A549 (cell line): ENCODE results near the gene GJA10. TPM values are rescaled to one million over a fixed set of nuclear protein-coding genes. Genes with fewer than 3 reads are reported as not detected.

Source experiments
- ATAC-seq, 2 experiments: fragments of 200-7000 bp in 1 of 2; fragments of >200 bp in 1 of 2; cut with Nextera tagmentation in 1 of 2; cut with Tn5 transposase in 1 of 2; 3 replicates each; pipeline versions ENCODE4 v1.8.0 to v1.9.1; 2018 to 2020; ENCODE audit warnings: mild to moderate bottlenecking in 1 of 2, moderate library complexity in 1 of 2
- CTCF ChIA-PET: fragments of 300-600 bp; sonication (Branson Sonifier 250); formaldehyde crosslinking; extraction: SDS; loops from one replicate; lab custom pipeline; 2021; ENCODE audit warnings: antibody characterized with exemption, inconsistent platforms; lab: Yijun Ruan, JAX
- POLR2A ChIA-PET: fragments of 350-600 bp; formaldehyde crosslinking; extraction: SDS; loops from one replicate; lab custom pipeline; 2021; ENCODE audit warnings: antibody characterized with exemption, inconsistent platforms; lab: Yijun Ruan, JAX
- DNase-seq, 2 experiments: peaks; one replicate each; pipeline versions ENCODE4 v3.0.0 to v3.0.0-alpha.2; 2011 to 2016; ENCODE audit warnings: low read depth in 1 of 2, low spot score in 1 of 2
- FAIRE-seq: peaks from 2 replicates; lab custom pipeline; 2011; peaks lifted over from hg19 to GRCh38; lab: Jason Lieb, UNC
- H3K27ac ChIP-seq, 2 experiments: fragments of >200 bp; sonication (Bioruptor Twin); formaldehyde crosslinking; 3 replicates each; pipeline ENCODE4 v1.5.1; 2016 to 2017
- H3K4me1 ChIP-seq: fragments of >200 bp; sonication (Bioruptor Twin); formaldehyde crosslinking; 3 replicates; pipeline ENCODE4 v1.6.1; 2016
- H3K4me2 ChIP-seq: fragments of >200 bp; sonication (Bioruptor Twin); formaldehyde crosslinking; 3 replicates; pipeline ENCODE4 v1.6.1; 2016
- H3K4me3 ChIP-seq: fragments of >200 bp; sonication (Bioruptor Twin); formaldehyde crosslinking; 3 replicates; pipeline ENCODE4 v1.5.1; 2016
- H3K9me3 ChIP-seq: fragments of >200 bp; sonication (Bioruptor Twin); formaldehyde crosslinking; 3 replicates; pipeline ENCODE4 v1.6.1; 2016
- BHLHE40 ChIP-seq: IDR thresholded peaks from 2 replicates; pipeline ENCODE4 v1.6.1; 2012; ENCODE audit warnings: low read depth, low read length, inconsistent platforms
- CBX2 ChIP-seq: fragments of 200-600 bp; sonication (generic); IDR thresholded peaks from 2 replicates; pipeline ENCODE4 v1.6.1; 2016; ENCODE audit warnings: low read depth, mild to moderate bottlenecking, borderline replicate concordance
- CBX8 ChIP-seq: fragments of 200-600 bp; sonication (generic); IDR thresholded peaks from 2 replicates; pipeline ENCODE4 v1.6.1; 2016
- EHF ChIP-seq: fragments of 250-450 bp; sonication (Bioruptor Pico); IDR thresholded peaks from 2 replicates; pipeline ENCODE4 v1.5.0; 2020; ENCODE audit warnings: mild to moderate bottlenecking
- ESRRA ChIP-seq: fragments of 150-350 bp; IDR thresholded peaks from 2 replicates; pipeline ENCODE4 v1.6.1; 2014; ENCODE audit warnings: mild to moderate bottlenecking, low read length, borderline replicate concordance
- FOXS1 ChIP-seq: fragments of 250-450 bp; sonication (Bioruptor Pico); IDR thresholded peaks from 2 replicates; pipeline ENCODE4 v1.5.0; 2020; ENCODE audit warnings: mild to moderate bottlenecking, moderate library complexity
- JUNB ChIP-seq: fragments of >200 bp; sonication (Bioruptor Twin); formaldehyde crosslinking; IDR thresholded peaks from 2 replicates; pipeline ENCODE4 v1.6.1; 2016
- KDM5A ChIP-seq: fragments of 200-600 bp; sonication (generic); IDR thresholded peaks from 2 replicates; pipeline ENCODE4 v1.6.1; 2016; ENCODE audit warnings: antibody characterized with exemption, mild to moderate bottlenecking
- NPAS2 ChIP-seq: fragments of 250-450 bp; sonication (Bioruptor Pico); IDR thresholded peaks from 2 replicates; pipeline ENCODE4 v1.8.0; 2022; ENCODE audit warnings: mild to moderate bottlenecking, moderate library complexity, borderline replicate concordance
- POLR2A ChIP-seq: IDR thresholded peaks from 2 replicates; pipeline ENCODE4 v1.6.1; 2012; ENCODE audit warnings: mild to moderate bottlenecking, low read length
- RAD21 ChIP-seq, 2 experiments: fragments of >200 bp in 1 of 2; sonication (Bioruptor Twin) in 1 of 2; formaldehyde crosslinking in 1 of 2; IDR thresholded peaks in 1 of 2; conservative IDR thresholded peaks in 1 of 2; 2 replicates in 1 of 2; 3 replicates in 1 of 2; pipeline ENCODE4 v1.6.1; 2012 to 2018; ENCODE audit warnings: inconsistent platforms in 1 of 2
- RARB ChIP-seq: fragments of 250-450 bp; sonication (Bioruptor Pico); IDR thresholded peaks from 2 replicates; pipeline ENCODE4 v1.8.0; 2021; ENCODE audit warnings: mild to moderate bottlenecking, moderate library complexity
- RFX5 ChIP-seq: fragments of 450-650 bp; IDR thresholded peaks from 2 replicates; pipeline ENCODE4 v1.7.1; 2014; ENCODE audit warnings: antibody characterized with exemption, mild to moderate bottlenecking, moderate library complexity
- SMC3 ChIP-seq: fragments of >200 bp; sonication (Bioruptor Twin); formaldehyde crosslinking; IDR thresholded peaks from 3 replicates; pipeline ENCODE4 v1.6.1; 2018; ENCODE audit warnings: inconsistent platforms
- SREBF2 ChIP-seq: fragments of 450-650 bp; IDR thresholded peaks from 2 replicates; pipeline ENCODE4 v1.6.1; 2014; ENCODE audit warnings: mild to moderate bottlenecking, moderate library complexity
- TP53 ChIP-seq: fragments of 250-450 bp; sonication (Bioruptor Pico); IDR thresholded peaks from 2 replicates; pipeline ENCODE4 v1.5.0; 2021; ENCODE audit warnings: mild to moderate bottlenecking, moderate library complexity
- ZC3H11A ChIP-seq: fragments of 450-650 bp; IDR thresholded peaks from 2 replicates; pipeline ENCODE4 v1.6.1; 2014; ENCODE audit warnings: antibody characterized with exemption, mild to moderate bottlenecking
- ZFP36 ChIP-seq: fragments of 450-650 bp; IDR thresholded peaks from 2 replicates; pipeline ENCODE4 v1.6.1; 2014; ENCODE audit warnings: borderline replicate concordance; ENCODE audit not compliant: partially characterized antibody
- WGBS: methylation state at CpG from one replicate; pipeline ENCODE4 v1.1.6; 2017; ENCODE audit errors: missing lambda C conversion rate; 5-methylcytosine and 5-hydroxymethylcytosine counted together
- polyA plus RNA-seq, 4 experiments: library from polyadenylated mRNA; depleted of rRNA in 3 of 4; stranded (reverse); fragments of >200 nt; fragmentation: RNase III in 1 of 4; extraction: RNeasy Plus Mini Kit Qiagen cat#74134 plus additional on column Dnase treatment in 1 of 4; gene quantifications; 2 replicates in 3 of 4; 3 replicates in 1 of 4; pipeline ENCODE4 v1.2.3, GENCODE V29; 2011 to 2017
- TF ChIP-seq, protein P1 (sequence below): IDR thresholded peaks from 2 replicates; pipeline ENCODE4 v1.6.1; 2012; ENCODE audit warnings: low read depth, borderline replicate concordance
- TF ChIP-seq, protein P2 (sequence below): fragments of 150-350 bp; IDR thresholded peaks from 2 replicates; pipeline ENCODE4 v1.6.1; 2014; ENCODE audit warnings: low read depth, mild to moderate bottlenecking, low read length
- TF ChIP-seq, protein P3 (sequence below): fragments of 250-450 bp; sonication (Bioruptor Pico); IDR thresholded peaks from 2 replicates; pipeline ENCODE4 v1.5.0; 2020; ENCODE audit warnings: low read depth, mild to moderate bottlenecking, moderate library complexity
- TF ChIP-seq, protein P4 (sequence below): fragments of >200 bp; sonication (Bioruptor Twin); formaldehyde crosslinking; IDR thresholded peaks from 3 replicates; pipeline ENCODE4 v1.5.1; 2016
- TF ChIP-seq, protein P5 (sequence below): IDR thresholded peaks from 2 replicates; pipeline ENCODE4 v1.6.1; 2012

Gene GJA10
- polyA plus RNA-seq, 2 of the 4 experiments (the other 2 are of a cell fraction): not detected

DNA sequence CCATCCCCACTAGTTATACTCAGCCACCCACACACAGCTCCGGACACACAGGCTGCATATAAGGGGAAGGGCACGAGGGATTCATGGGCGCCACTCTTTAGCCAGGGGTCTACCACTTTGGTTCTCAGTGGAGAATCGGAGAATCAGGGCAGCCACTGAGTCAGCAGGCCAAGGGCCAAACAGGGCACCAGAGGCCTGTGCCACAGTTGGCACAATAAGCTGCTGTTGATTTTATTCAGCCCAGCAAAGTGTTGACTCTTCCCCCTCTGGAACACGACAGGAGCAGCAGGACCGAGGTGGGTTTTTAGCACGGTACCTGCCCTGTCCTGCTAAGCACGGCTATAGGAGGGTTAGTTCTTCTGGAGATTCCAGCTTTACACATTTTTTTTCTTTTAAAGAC, 48.3 kb downstream of the GJA10 start (continued):
- TF ChIP-seq SMC3 (no peak), EHF (CRISPR knock-in tag) (no peak), BHLHE40 (no peak)
- TF ChIP-seq, protein P1, sequence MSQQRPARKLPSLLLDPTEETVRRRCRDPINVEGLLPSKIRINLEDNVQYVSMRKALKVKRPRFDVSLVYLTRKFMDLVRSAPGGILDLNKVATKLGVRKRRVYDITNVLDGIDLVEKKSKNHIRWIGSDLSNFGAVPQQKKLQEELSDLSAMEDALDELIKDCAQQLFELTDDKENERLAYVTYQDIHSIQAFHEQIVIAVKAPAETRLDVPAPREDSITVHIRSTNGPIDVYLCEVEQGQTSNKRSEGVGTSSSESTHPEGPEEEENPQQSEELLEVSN: no peak
- TF ChIP-seq, protein P2, sequence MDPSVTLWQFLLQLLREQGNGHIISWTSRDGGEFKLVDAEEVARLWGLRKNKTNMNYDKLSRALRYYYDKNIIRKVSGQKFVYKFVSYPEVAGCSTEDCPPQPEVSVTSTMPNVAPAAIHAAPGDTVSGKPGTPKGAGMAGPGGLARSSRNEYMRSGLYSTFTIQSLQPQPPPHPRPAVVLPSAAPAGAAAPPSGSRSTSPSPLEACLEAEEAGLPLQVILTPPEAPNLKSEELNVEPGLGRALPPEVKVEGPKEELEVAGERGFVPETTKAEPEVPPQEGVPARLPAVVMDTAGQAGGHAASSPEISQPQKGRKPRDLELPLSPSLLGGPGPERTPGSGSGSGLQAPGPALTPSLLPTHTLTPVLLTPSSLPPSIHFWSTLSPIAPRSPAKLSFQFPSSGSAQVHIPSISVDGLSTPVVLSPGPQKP: no peak

DNA sequence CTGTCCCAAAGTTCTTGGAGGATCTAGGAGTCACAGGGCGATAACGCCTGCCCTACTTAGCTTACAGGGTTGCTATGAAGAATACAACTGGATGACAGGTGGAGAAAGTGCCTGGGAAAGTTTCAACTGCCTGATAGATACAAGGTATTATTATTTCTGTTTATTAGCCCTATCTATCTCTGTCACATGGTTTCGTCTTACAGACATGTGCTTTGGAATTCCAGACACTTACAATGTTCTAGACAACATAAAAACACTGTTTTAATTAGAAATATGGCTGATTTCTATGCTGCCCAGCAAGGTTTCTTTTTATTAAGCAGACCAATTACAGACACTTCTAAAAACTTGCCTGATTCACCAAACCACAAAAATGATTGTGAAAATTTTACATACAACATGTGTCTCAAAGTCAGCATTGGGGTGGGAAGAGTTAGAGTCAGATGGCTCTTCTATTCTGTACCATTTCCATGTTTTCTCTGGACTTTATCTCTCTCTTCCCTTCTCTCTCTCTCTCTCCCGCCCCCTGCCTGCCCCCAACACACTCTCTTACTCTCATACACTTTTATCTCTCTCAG, 50.0 kb downstream of the GJA10 start:
- TF ChIP-seq TP53 (CRISPR knock-in tag) (no peak), JUNB (no peak), RARB (no peak), RFX5 (no peak), FOXS1 (no peak), POLR2A (no peak), NPAS2 (CRISPR knock-in tag) (no peak), KDM5A (no peak), ZFP36 (no peak), CBX8 (no peak), ZC3H11A (no peak)
- TF ChIP-seq, protein P3, sequence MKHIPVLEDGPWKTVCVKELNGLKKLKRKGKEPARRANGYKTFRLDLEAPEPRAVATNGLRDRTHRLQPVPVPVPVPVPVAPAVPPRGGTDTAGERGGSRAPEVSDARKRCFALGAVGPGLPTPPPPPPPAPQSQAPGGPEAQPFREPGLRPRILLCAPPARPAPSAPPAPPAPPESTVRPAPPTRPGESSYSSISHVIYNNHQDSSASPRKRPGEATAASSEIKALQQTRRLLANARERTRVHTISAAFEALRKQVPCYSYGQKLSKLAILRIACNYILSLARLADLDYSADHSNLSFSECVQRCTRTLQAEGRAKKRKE: no peak
- CTCF ChIA-PET: interaction anchor here (0.8 to 6.6 kb wide), 5 partner anchors 12 to 553 kb away, joined by 3 to 62 read pairs (median 3); no protein-coding TSS in a partner anchor

DNA sequence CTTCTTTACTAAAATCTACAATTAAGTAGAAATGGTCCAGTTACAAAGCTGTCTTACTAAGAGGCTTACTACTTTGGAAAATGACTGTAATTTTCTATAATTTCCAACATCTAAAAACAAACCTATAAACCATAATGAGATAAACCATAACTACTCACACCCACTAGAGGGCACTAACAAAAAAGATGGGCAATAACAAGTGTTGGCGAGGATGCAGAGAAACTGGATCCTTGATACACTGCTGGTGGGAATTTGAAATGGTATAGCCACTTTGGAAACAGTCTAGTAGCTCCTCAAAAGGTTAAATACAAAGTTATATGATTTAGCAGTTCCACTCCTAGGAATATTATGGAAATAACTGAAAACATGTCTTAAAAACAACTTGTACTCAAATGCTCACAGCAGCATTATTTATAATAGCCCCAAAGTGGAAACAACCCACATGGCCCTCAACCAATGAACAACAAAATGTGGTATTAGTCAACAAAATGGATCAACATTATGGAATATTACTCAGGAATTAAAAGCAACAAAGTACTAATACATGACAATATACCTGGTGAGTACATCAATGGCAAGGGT, 50.6 kb downstream of the GJA10 start:
- CTCF ChIA-PET: interaction anchor here (1.0 to 1.3 kb wide), 3 partner anchors 532 to 553 kb away, joined by 3 to 5 read pairs (median 3); no protein-coding TSS in a partner anchor
- POLR2A ChIA-PET: no interaction called here
- H3K27ac ChIP-seq: no peak overlapping the region
- no peak overlapping the region for H3K4me2 ChIP-seq
- peak in 1 of 2 experiments; percentile 28 for DNase-seq
- FAIRE-seq: no peak
- TF ChIP-seq KDM5A: no peak
- no peak for TF ChIP-seq ESRRA
- TF ChIP-seq, protein P4, sequence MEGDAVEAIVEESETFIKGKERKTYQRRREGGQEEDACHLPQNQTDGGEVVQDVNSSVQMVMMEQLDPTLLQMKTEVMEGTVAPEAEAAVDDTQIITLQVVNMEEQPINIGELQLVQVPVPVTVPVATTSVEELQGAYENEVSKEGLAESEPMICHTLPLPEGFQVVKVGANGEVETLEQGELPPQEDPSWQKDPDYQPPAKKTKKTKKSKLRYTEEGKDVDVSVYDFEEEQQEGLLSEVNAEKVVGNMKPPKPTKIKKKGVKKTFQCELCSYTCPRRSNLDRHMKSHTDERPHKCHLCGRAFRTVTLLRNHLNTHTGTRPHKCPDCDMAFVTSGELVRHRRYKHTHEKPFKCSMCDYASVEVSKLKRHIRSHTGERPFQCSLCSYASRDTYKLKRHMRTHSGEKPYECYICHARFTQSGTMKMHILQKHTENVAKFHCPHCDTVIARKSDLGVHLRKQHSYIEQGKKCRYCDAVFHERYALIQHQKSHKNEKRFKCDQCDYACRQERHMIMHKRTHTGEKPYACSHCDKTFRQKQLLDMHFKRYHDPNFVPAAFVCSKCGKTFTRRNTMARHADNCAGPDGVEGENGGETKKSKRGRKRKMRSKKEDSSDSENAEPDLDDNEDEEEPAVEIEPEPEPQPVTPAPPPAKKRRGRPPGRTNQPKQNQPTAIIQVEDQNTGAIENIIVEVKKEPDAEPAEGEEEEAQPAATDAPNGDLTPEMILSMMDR: peak; percentile 27; the same call in 2 of the 3 replicates
- TF ChIP-seq, protein P5, sequence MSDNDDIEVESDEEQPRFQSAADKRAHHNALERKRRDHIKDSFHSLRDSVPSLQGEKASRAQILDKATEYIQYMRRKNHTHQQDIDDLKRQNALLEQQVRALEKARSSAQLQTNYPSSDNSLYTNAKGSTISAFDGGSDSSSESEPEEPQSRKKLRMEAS: no peak
- peak; percentile 19; the same call in 1 of the 3 replicates for TF ChIP-seq SMC3
- TF ChIP-seq CBX2: no peak
- 0 out of 5 replicates have a peak, but pooled peaks of 1 of the 2 experiments have one; percentile 17 for TF ChIP-seq RAD21 (conservative IDR thresholded peaks at IDR 0.05 in 1 of 2, IDR thresholded peaks at IDR 0.05 in 1 of 2)
- TF ChIP-seq SREBF2: no peak
- no peaks in the 10 kb centered on the region; the same call in 2 of the 3 replicates for H3K4me1 ChIP-seq
- ATAC-seq: no peak
- H3K4me3 ChIP-seq: no peak overlapping the region
- WGBS: 3% methylated on average over 1 of the region's 1 CpG
- H3K9me3 ChIP-seq: peaks cover 6% of the 10 kb centered on the region; the same call in 1 of the 3 replicates

More for the DNA sequence above, 50.0 kb downstream of the GJA10 start:
- FAIRE-seq: no peak
- WGBS: 49% methylated on average over 4 of the region's 4 CpGs
- Histone ChIP-seq H3K9me3 (peaks cover 6% of the 10 kb centered on the region; the same call in 1 of the 3 replicates), H3K4me2 (no peak overlapping the region), H3K4me1 (no peaks in the 10 kb centered on the region; the same call in 2 of the 3 replicates), H3K4me3 (no peak overlapping the region), H3K27ac (no peak overlapping the region)
- POLR2A ChIA-PET: no interaction called here
- ATAC-seq: no peak
- no peak for DNase-seq
